Activated T-cell treated with anti-CD3 and anti-CD28 coated beads, Interleukin-2, amount 50 U/mL, for 1 hour (primary cell): ENCODE measurements around the gene DHRS9.
A peak's percentile ranks its signal among the peaks of the same experiment; 100 is the strongest.

ENCODE experiments used
- DNase-seq: peaks from one replicate; pipeline ENCODE4 v3.0.0-alpha.2; 2020

DHRS9 gene

DNA sequence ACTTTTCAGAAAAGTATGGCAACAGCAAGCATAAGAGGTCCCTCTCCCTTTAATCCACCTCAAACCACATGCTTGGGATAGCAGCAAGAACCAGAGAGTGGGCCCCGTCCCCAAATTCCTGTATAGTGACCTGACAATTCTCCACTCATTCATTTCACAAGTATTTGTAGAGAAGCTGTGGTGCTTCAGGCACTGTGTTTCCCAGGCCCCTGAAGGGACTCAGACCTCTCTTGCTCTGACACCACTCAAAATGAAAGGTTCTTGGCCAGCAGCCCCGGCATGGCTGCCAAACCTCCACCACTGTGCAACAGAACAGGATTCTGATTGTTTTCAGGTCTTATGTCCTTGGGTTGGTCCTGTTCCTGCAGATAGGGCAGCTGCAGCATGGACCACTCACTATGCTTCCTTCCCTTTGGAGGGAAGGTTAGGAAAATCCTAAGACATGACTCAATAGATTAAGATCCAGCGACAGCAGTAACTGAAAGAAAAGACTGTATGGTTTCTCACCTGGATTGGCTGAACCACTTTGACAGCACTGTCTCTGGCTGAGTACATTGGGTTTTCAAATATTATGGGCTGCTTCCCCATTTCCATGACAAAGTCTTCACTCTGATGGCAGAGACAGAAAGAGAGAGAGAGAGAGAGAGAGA lies 67.6 kb downstream of the DHRS9 start:
- DNase-seq: no peak

DNA sequence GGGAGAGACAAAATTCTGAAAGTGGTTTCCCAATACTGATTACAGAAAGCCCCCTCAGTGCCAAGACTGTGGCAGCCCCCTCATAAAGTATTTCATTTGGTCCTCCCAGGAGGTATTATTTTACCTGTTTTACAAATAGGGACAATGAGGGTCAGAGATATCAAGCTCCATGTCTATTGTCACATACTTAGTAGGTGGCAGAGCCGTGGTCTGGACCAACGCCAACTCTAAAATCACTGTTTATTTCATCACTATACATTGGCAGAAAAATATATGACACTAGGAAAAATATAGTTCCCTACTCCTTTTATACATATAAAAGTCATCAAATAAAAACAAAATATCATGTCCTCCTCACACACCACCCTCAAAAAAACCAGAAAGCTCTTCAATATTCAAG lies 68.6 kb downstream of the DHRS9 start:
- no peak for DNase-seq

GRCh38 chr2:169139145-169139544 lies 69.8 kb downstream of the DHRS9 start:
- no peak for DNase-seq

- DNase-seq: no peak
Observed at GRCh38 chr2:169139993-169140767, 70.8 kb downstream of the DHRS9 start.

DNA sequence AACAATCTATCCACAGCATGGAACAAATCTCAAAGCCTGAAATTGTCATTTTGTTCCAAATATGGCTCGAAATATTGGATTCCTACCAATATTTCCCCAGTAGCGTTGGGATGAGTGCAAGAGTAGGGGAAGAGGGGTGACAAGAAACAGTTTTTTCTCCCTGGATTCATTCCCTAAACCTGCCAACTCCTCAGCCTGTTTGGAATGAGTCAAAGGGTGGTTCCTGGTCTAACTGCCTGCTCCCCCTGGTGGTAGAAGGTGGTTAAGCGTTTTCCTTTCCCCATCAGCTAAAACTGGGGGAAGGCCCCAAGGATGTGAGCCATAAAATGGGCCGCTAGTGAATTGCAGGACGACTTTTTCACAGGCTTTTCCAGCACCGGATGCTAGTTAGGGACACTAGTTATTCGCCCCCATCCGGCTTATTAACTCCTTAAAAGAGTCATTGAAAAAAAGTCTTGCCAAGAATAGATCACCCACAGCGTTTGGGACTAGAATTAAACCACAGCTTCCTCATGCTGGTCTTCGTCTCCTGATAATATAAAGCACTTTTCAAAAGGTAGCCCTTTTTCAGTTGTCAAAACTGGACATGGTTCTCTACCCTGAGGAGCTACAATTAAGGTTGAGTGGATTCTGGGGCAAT lies 72.5 kb downstream of the DHRS9 start:
- peak; percentile 46 for DNase-seq

DNA sequence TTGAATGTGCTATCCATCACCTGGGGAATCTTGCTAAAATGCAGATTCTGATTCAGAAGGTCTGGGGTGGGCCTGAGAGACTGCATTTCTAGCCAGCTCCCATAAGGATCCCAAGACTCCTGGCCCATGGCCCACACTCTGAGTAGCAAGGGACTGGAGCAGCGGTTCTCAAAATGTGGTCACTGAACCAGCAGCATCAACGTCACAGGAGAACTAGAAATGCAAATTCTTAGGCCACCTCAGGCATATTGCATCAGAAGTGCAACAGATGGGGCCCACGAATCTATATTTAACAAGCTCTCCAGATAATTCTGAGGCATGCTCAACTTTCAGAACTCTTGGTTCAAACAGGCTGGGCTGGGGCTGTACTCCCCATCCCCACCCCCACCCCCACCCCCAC lies 74.6 kb downstream of the DHRS9 start:
- no peak for DNase-seq
